Upper lobe of left lung (tissue), 6 donors: ENCODE results near the gene RAG2. TPM values are rescaled to one million over a fixed set of nuclear protein-coding genes. Genes with fewer than 3 reads are reported as not detected.

Experiments used
- ATAC-seq, 2 donors: fragments of 200-7000 bp; cut with Tn5 transposase; one replicate each; pipeline ENCODE4 v1.9.1; 2022; ENCODE audit warnings: mild to moderate bottlenecking in 2 of 2, moderate library complexity in 2 of 2; ENCODE audit not compliant: low FRiP score in 2 of 2
- DNase-seq, 2 donors: peaks; one replicate each; pipeline ENCODE4 v3.0.0-alpha.2; 2019 to 2020
- H3K27ac ChIP-seq, 4 donors: fragments of 200-600 bp; sonication (generic); one replicate each; pipeline ENCODE4 v1.5.1; 2016 to 2019
- H3K27me3 ChIP-seq, 4 donors: fragments of 200-600 bp; sonication (generic); one replicate each; pipeline ENCODE4 v1.5.1; 2017 to 2019
- H3K36me3 ChIP-seq, 4 donors: fragments of 200-600 bp; sonication (generic); one replicate each; pipeline ENCODE4 v1.5.1; 2016 to 2019
- H3K4me1 ChIP-seq, 4 donors: fragments of 200-600 bp; sonication (generic); one replicate each; pipeline ENCODE4 v1.5.1; 2018 to 2019
- H3K4me3 ChIP-seq, 4 donors: fragments of 200-600 bp; sonication (generic); one replicate each; pipeline ENCODE4 v1.5.1; 2017 to 2019; ENCODE audit warnings: mild to moderate bottlenecking in 2 of 4, moderate library complexity in 1 of 4
- H3K9me3 ChIP-seq, 4 donors: fragments of 200-600 bp; sonication (generic); one replicate each; pipeline ENCODE4 v1.5.1; 2018 to 2019
- CTCF ChIP-seq, 6 experiments: fragments of 450-650 bp in 4 of 6; fragments of 200-600 bp in 2 of 6; sonication (generic) in 2 of 6; IDR thresholded peaks; one replicate each; pipeline ENCODE4 v1.5.1; 2016 to 2019; ENCODE audit warnings: antibody characterized with exemption in 6 of 6
- EP300 ChIP-seq, 4 donors: sonication (generic); formaldehyde crosslinking; IDR thresholded peaks; one replicate each; pipeline ENCODE4 v1.5.1; 2017; ENCODE audit warnings: antibody characterized with exemption in 4 of 4, control low read depth in 2 of 4
- POLR2A ChIP-seq, 4 donors: fragments of 450-650 bp; IDR thresholded peaks; one replicate each; pipeline ENCODE4 v1.5.1; 2016 to 2017; ENCODE audit warnings: antibody characterized with exemption in 4 of 4, mild to moderate bottlenecking in 2 of 4
- POLR2AphosphoS5 ChIP-seq, 2 donors: sonication (generic); formaldehyde crosslinking; IDR thresholded peaks; one replicate each; pipeline ENCODE4 v1.5.1; 2017; ENCODE audit warnings: antibody characterized with exemption in 2 of 2
- WGBS, 2 donors: methylation state at CpG; one replicate each; pipeline ENCODE4 v1.1.5; 2017 to 2018; 5-methylcytosine and 5-hydroxymethylcytosine counted together
- total RNA-seq, 6 donors: library from RNA; depleted of rRNA in 4 of 6; stranded (reverse); fragments of >200 nt in 4 of 6; gene quantifications; one replicate each; pipeline versions ENCODE4 v1.1.0 to v1.2.1, GENCODE V29; 2016 to 2021
- donor health status: DM: no; HTN: no; CAD: no; lungs with moderate emphysema.
- donor health status: DM: no; HTN: yes; CAD: no; lungs with severe emphysema.

The RAG2 gene
- total RNA-seq, 6 donors from 2014 or later: not detected

GRCh38 chr11:36617543-36618362, 19.7 kb upstream of the RAG2 start:
- no peak overlapping the region for H3K4me3 ChIP-seq
- no peaks in the 10 kb centered on the region for H3K9me3 ChIP-seq
- H3K27ac ChIP-seq: no peak overlapping the region
- TF ChIP-seq EP300 (IDR thresholded peaks at IDR 0.05): no peak
- no peak for TF ChIP-seq POLR2AphosphoS5 (IDR thresholded peaks at IDR 0.05)
- TF ChIP-seq POLR2A (IDR thresholded peaks at IDR 0.05): no peak
- TF ChIP-seq CTCF (IDR thresholded peaks at IDR 0.05): no peak
- peaks cover 0 to 4% (median 1%) of the 10 kb centered on the region in 4 donors for H3K4me1 ChIP-seq
- no peaks in the 10 kb centered on the region for H3K27me3 ChIP-seq
- WGBS, 2 donors: 86 to 92% methylated on average over 6 of the region's 6 CpGs
- DNase-seq (no peak), ATAC-seq (no peak)
- H3K36me3 ChIP-seq: no peaks in the 10 kb centered on the region

- WGBS, 2 donors: 79 to 90% methylated on average over 3 of the region's 3 CpGs
- no peaks in the 10 kb centered on the region for H3K36me3 ChIP-seq
- H3K27me3 ChIP-seq: no peaks in the 10 kb centered on the region
- TF ChIP-seq EP300 (IDR thresholded peaks at IDR 0.05) (no peak), POLR2A (IDR thresholded peaks at IDR 0.05) (no peak), CTCF (IDR thresholded peaks at IDR 0.05) (no peak), POLR2AphosphoS5 (IDR thresholded peaks at IDR 0.05) (no peak)
- ATAC-seq: no peak
- DNase-seq: no peak
- no peak overlapping the region for H3K27ac ChIP-seq
- peaks cover 0 to 4% (median 1%) of the 10 kb centered on the region in 4 donors for H3K4me1 ChIP-seq
- no peaks in the 10 kb centered on the region for H3K9me3 ChIP-seq
- no peak overlapping the region for H3K4me3 ChIP-seq
Measured at GRCh38 chr11:36615826-36616225, 17.8 kb upstream of the RAG2 start.

DNA sequence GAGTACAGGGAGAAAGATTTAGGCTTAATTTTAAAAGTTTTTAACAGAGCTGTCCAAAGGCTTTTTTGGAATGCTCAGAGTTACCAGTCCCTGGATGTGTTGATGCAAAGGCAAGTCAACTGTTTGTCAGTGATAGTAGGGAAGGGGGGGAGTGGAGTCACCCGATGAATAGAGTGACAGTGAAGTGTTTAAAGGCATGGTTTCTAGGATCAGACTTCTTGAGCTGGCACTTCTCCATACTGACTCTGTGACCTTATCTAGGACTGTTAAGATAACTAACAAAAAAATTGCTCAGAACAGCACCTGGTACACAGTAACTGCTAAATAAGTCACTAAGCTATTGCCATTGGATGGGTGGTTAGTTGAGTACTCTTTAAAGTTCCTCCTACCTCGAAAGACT, 11.3 kb upstream of the RAG2 start:
- ATAC-seq (no peak), DNase-seq (no peak)
- Histone ChIP-seq H3K4me1 (no peaks in the 10 kb centered on the region), H3K27me3 (no peaks in the 10 kb centered on the region), H3K36me3 (no peaks in the 10 kb centered on the region), H3K27ac (no peak overlapping the region), H3K9me3 (no peaks in the 10 kb centered on the region), H3K4me3 (no peak overlapping the region)
- no peak for TF ChIP-seq POLR2AphosphoS5 (IDR thresholded peaks at IDR 0.05)
- no peak for TF ChIP-seq EP300 (IDR thresholded peaks at IDR 0.05)
- TF ChIP-seq POLR2A (IDR thresholded peaks at IDR 0.05): no peak
- TF ChIP-seq CTCF (IDR thresholded peaks at IDR 0.05): no peak
- 61% methylated on average over 2 of the region's 2 CpGs for WGBS, 2 donors

GRCh38 chr11:36608491-36609199, 10.6 kb upstream of the RAG2 start:
- WGBS, 2 donors: 81 to 88% methylated on average over 1 of the region's 1 CpG
- no peaks in the 10 kb centered on the region for H3K4me1 ChIP-seq
- DNase-seq (no peak), ATAC-seq (no peak)
- TF ChIP-seq CTCF (IDR thresholded peaks at IDR 0.05): no peak
- no peak for TF ChIP-seq EP300 (IDR thresholded peaks at IDR 0.05)
- no peak overlapping the region for H3K27ac ChIP-seq
- no peaks in the 10 kb centered on the region for H3K27me3 ChIP-seq
- no peak overlapping the region for H3K4me3 ChIP-seq
- H3K36me3 ChIP-seq: no peaks in the 10 kb centered on the region
- H3K9me3 ChIP-seq: no peaks in the 10 kb centered on the region
